PC-9 (cell line): ENCODE results near the gene CCM2. TPM values are rescaled to one million over a fixed set of nuclear protein-coding genes. Genes with fewer than 3 reads are reported as not detected.

Experiments
- BruUV-seq: library from RNA; stranded (reverse); fragments of 400-500 nt; replicated peaks from 2 replicates; lab custom pipeline; 2021; lab: Mats Ljungman, UMichigan
- CTCF ChIA-PET: fragments of 300-600 bp; sonication (Branson Sonifier 250); formaldehyde crosslinking; loops from one replicate; lab custom pipeline; 2022; ENCODE audit warnings: antibody characterized with exemption; lab: Charles Lee
- POLR2A ChIA-PET: fragments of 300-600 bp; sonication (Branson Sonifier 250); formaldehyde crosslinking; loops from one replicate; lab custom pipeline; 2022; ENCODE audit warnings: antibody characterized with exemption; ENCODE audit not compliant: unreplicated experiment; lab: Charles Lee
- DNase-seq, 2 experiments: peaks; one replicate each; pipeline versions ENCODE4 v3.0.0 to v3.0.0-alpha.2; 2015 to 2022; ENCODE audit warnings: mixed read lengths in 1 of 2
- H2AFZ ChIP-seq: fragments of 200-600 bp; sonication (generic); 2 replicates; pipeline ENCODE4 v1.8.1; 2017; ENCODE audit warnings: antibody characterized with exemption
- H3F3A ChIP-seq: fragments of 200-600 bp; sonication (generic); 2 replicates; pipeline ENCODE4 v1.8.1; 2017; ENCODE audit warnings: antibody characterized with exemption, mild to moderate bottlenecking, low read depth; ENCODE audit not compliant: insufficient read depth
- H3K27ac ChIP-seq: fragments of 200-600 bp; sonication (generic); 2 replicates; pipeline ENCODE4 v1.6.1; 2016; ENCODE audit warnings: mixed run types
- H3K27me3 ChIP-seq: fragments of 200-600 bp; sonication (generic); 2 replicates; pipeline ENCODE4 v1.6.1; 2016; ENCODE audit warnings: low read depth, mixed run types; ENCODE audit not compliant: insufficient read depth
- H3K36me3 ChIP-seq: fragments of 200-600 bp; sonication (generic); 2 replicates; pipeline ENCODE4 v1.6.1; 2016; ENCODE audit warnings: low read depth, mixed run types
- H3K4me1 ChIP-seq: fragments of 200-600 bp; sonication (generic); replicated peaks from 2 replicates; pipeline ENCODE4 v1.6.1; 2016; ENCODE audit warnings: mixed run types; ENCODE audit not compliant: insufficient read depth
- H3K4me2 ChIP-seq: fragments of 200-600 bp; sonication (generic); 2 replicates; pipeline ENCODE4 v1.6.1; 2017; ENCODE audit warnings: mixed run types
- H3K4me3 ChIP-seq: fragments of 200-600 bp; sonication (generic); 2 replicates; pipeline ENCODE4 v1.6.1; 2016; ENCODE audit warnings: mixed run types
- H3K79me2 ChIP-seq: fragments of 200-600 bp; sonication (generic); 2 replicates; pipeline ENCODE4 v1.6.1; 2017; ENCODE audit warnings: low read depth, mixed run types
- H3K9me2 ChIP-seq: fragments of 200-600 bp; sonication (generic); 2 replicates; pipeline ENCODE4 v1.8.1; 2017; ENCODE audit warnings: mild to moderate bottlenecking; ENCODE audit not compliant: insufficient read depth
- H3K9me3 ChIP-seq: fragments of 200-600 bp; sonication (generic); 2 replicates; pipeline ENCODE4 v1.8.1; 2016; ENCODE audit warnings: low read depth; ENCODE audit not compliant: insufficient read depth
- H4K20me1 ChIP-seq: fragments of 200-600 bp; sonication (generic); 2 replicates; pipeline ENCODE4 v1.8.1; 2017; ENCODE audit not compliant: insufficient read depth
- CTCF ChIP-seq: fragments of 200-600 bp; sonication (generic); conservative IDR thresholded peaks from 2 replicates; pipeline ENCODE4 v1.6.1; 2017; ENCODE audit warnings: mixed run types, antibody characterized with exemption, mild to moderate bottlenecking, moderate library complexity
- EZH2 ChIP-seq: fragments of 200-600 bp; sonication (generic); IDR thresholded peaks from 2 replicates; pipeline ENCODE4 v1.8.0; 2017; ENCODE audit warnings: antibody characterized with exemption, low read depth
- intact Hi-C: fragments of 100-400 bp; cut with micrococcal nuclease; formaldehyde crosslinking; loops from one replicate; pipeline ENCODE4 v1.10.0; 2022; ENCODE audit not compliant: unreplicated experiment
- total RNA-seq: library from RNA; stranded (reverse); gene quantifications from 2 replicates; pipeline ENCODE4 v1.2.3, GENCODE V29; 2021

The CCM2 gene
- total RNA-seq, 1 experiment from 2014 or later = 54.2 TPM

GRCh38 chr7:44960011-44960580, 39.9 kb upstream of the CCM2 start:
- Histone ChIP-seq H3K79me2 (no peaks in the 10 kb centered on the region), H3F3A (peaks cover 12% of the 10 kb centered on the region; the same call in 1 of the 2 replicates), H3K9me3 (no peaks in the 10 kb centered on the region), H3K9me2 (no peaks in the 10 kb centered on the region), H3K4me1 (peaks cover 9% of the 10 kb centered on the region; the same call in 1 of the 2 replicates), H2AFZ (no peak overlapping the region), H3K27me3 (no peaks in the 10 kb centered on the region), H3K4me3 (no peak overlapping the region), H4K20me1 (no peaks in the 10 kb centered on the region), H3K36me3 (no peaks in the 10 kb centered on the region), H3K27ac (no peak overlapping the region), H3K4me2 (no peak overlapping the region)
- CTCF ChIA-PET = interaction anchor here (0.6 kb wide), 1 partner anchor 10 kb away, joined by 9 read pairs; no protein-coding TSS in a partner anchor
- no peak for TF ChIP-seq EZH2
- no peak for TF ChIP-seq CTCF
- no TSS peak for BruUV-seq
- no peak for DNase-seq
- POLR2A ChIA-PET = no interaction called here
- intact Hi-C loops = no loop called here

DNA sequence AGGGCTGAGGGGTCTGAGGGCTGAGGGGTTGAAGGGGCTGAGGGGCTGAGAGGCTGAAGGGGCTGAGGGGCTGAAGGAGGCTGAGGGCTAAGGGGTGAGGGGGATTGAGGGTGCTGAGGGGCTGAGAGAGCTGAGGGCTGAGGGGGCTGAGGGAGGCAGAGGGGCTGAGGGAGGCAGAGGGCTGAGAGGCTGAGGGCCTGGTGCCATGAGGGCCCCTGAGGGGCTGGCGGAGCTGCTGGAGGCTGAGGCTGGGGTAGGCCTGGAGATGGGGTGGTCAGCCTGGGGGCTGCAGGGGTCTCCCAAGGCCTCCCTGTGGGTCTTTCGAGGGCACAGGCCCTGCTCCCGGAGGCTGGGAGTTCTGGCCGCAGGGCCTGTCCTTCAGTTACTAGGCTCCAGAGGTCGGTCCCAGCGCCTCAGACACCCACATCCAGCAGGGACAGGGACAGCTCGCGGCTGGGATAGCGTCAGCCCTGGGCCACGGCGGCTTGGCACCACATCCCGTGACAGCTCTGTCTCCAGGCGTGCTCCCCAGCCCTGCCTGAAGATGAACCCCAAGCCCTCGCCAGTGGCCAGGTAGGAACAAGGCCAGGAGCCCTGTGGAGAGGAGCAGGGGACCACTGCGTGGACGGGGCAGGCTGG, 38.0 kb upstream of the CCM2 start:
- intact Hi-C loops = no loop called here
- H3K27ac ChIP-seq = no peak overlapping the region
- no peaks in the 10 kb centered on the region for H4K20me1 ChIP-seq
- H3K9me2 ChIP-seq = no peaks in the 10 kb centered on the region
- no peak overlapping the region for H2AFZ ChIP-seq
- H3K4me2 ChIP-seq = no peak overlapping the region
- POLR2A ChIA-PET = interaction anchor here (0.6 kb wide), 1 partner anchor 80 kb away, joined by 3 read pairs; no protein-coding TSS in a partner anchor
- peaks cover 16% of the 10 kb centered on the region for H3K4me1 ChIP-seq
- no TSS peak for BruUV-seq
- CTCF ChIA-PET = interaction anchor here (0.7 kb wide), 1 partner anchor 29 kb away, joined by 3 read pairs; no protein-coding TSS in a partner anchor
- H3K79me2 ChIP-seq = no peaks in the 10 kb centered on the region
- peaks cover 12% of the 10 kb centered on the region; the same call in 1 of the 2 replicates for H3F3A ChIP-seq
- no peaks in the 10 kb centered on the region for H3K27me3 ChIP-seq
- H3K4me3 ChIP-seq = no peak overlapping the region
- TF ChIP-seq EZH2 (no peak), CTCF (no peak)
- no peaks in the 10 kb centered on the region for H3K9me3 ChIP-seq
- no peaks in the 10 kb centered on the region for H3K36me3 ChIP-seq
- DNase-seq = no peak

- no TSS peak for BruUV-seq
- intact Hi-C loops = no loop called here
- ChIA-PET POLR2A (no interaction called here), CTCF (no interaction called here)
- Histone ChIP-seq H3F3A (peaks cover 12% of the 10 kb centered on the region; the same call in 1 of the 2 replicates), H3K4me2 (no peak overlapping the region), H3K9me3 (no peaks in the 10 kb centered on the region), H3K36me3 (no peaks in the 10 kb centered on the region), H3K79me2 (no peaks in the 10 kb centered on the region), H3K27ac (no peak overlapping the region), H3K9me2 (no peaks in the 10 kb centered on the region), H4K20me1 (no peaks in the 10 kb centered on the region), H3K4me3 (no peak overlapping the region), H3K4me1 (peaks cover 21% of the 10 kb centered on the region), H2AFZ (no peak overlapping the region), H3K27me3 (no peaks in the 10 kb centered on the region)
- TF ChIP-seq EZH2 (no peak), CTCF (no peak)
- DNase-seq = no peak
These were observed 37.3 kb upstream of the CCM2 start for GRCh38 chr7:44962483-44963251.
